Measurements from ENCODE around the gene KRTAP1-5. TPM values are rescaled to one million over a fixed set of nuclear protein-coding genes. Genes with fewer than 3 reads are reported as not detected.

Gene KRTAP1-5
- total and polyA plus RNA-seq, 10 of the 15 experiments (the other 5 are each of a cell fraction or from before 2014, with no cell fraction given), result not detected

DNA sequence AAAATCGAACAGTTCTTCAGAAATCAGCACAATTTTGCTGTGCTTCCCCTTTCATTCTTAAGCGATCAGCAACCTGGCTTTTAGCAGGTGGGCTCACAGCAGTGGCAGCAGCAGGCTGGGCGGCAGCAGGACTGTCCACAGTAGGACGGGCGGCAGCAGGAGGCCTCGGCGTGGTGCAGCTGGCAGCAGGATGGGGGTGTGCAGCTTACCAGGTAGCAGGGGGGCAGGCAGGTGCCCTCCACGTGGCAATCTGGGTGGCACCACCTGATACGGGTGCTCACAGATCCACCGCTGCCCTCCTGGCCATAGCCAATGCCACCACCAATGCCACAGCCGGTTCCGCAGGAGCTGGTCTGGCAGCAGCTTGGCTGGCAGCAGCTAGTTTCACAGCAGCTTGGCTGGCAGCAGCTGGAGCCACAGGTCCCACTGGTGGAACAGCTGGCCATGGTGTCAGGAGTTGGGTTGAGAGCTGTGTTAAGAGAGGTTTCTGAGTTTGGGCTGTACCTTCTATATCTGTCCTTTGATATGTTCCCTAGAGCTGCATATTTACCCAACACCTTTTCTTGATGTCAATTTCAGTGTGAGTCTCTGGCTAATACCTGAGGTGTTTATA, 2.7 kb upstream of the KRTAP1-5 start, which contains the start of gene KRTAP1-4:
TSS of gene KRTAP1-4 (minus strand) at position 563 of the 613 bp plus-strand sequence. CDS start at position 446, 117 bp downstream.
- WGBS (ENCODE audit: insufficient coverage, insufficient replicate concordance, low lambda C conversion rate, missing lambda C conversion rate), result 17% methylated on average over 12 of the region's 12 CpGs
- H3K27ac ChIP-seq (ENCODE audit: control insufficient read depth, insufficient read depth), result no peak within 1 kb of the TSS
- no peak within 1 kb of the TSS for H3K4me3 ChIP-seq
- in situ Hi-C loops (cut with MboI) (no loop called here), intact Hi-C loops (cut with micrococcal nuclease; ENCODE audit: unreplicated experiment) (no loop called here)
- no peak within 1 kb of the TSS for H2AFZ ChIP-seq (ENCODE audit: control insufficient read depth, low read depth, low read length)
- H3K9me3 ChIP-seq (replicated peaks; ENCODE audit: control insufficient read depth, insufficient read depth, low read length), result no peaks in the 10 kb centered on the region
- no peaks in the 10 kb centered on the region for H3K79me2 ChIP-seq (ENCODE audit: control insufficient read depth, insufficient read depth, low read length)
- no peak for DNase-seq (ENCODE audit: low read depth, low spot score)
- ATAC-seq, result no peak
- ChIA-PET POLR2A (no interaction called here), CTCF (interaction anchor here (0.9 to 1.7 kb wide), 2 partner anchors 10 to 633 kb away, joined by 3 to 4 read pairs; no protein-coding TSS in a partner anchor), SMC1A (ENCODE audit: uncharacterized antibody, unreplicated experiment) (interaction anchor here (1.1 kb wide), 1 partner anchor 34 kb away, joined by 3 read pairs; no protein-coding TSS in a partner anchor), RAD21 (ENCODE audit: unreplicated experiment) (no interaction called here)
- no peak for FAIRE-seq
- no peaks in the 10 kb centered on the region for H3K4me1 ChIP-seq (ENCODE audit: control insufficient read depth, insufficient read depth, low read length)
- no peaks in the 10 kb centered on the region for H3K36me3 ChIP-seq (ENCODE audit: control insufficient read depth in 2 of 2, insufficient read depth in 2 of 2, low read length in 1 of 2)
- no peak within 1 kb of the TSS for H3K9ac ChIP-seq (ENCODE audit: control insufficient read depth, insufficient read depth, low read length)
- 0 out of 4 replicates have a peak, but pooled peaks cover 0 to 3% of the 10 kb centered on the region in 2 experiments for H3K27me3 ChIP-seq (replicated peaks in 1 of 2; ENCODE audit: control insufficient read depth in 2 of 2, insufficient read depth in 2 of 2, low read length in 1 of 2)
- H3K4me2 ChIP-seq (ENCODE audit: control insufficient read depth, insufficient read depth), result no peak within 1 kb of the TSS
- TF ChIP-seq RBBP5 (conservative IDR thresholded peaks at IDR 0.05) (no peak), CUX1 (IDR thresholded peaks at IDR 0.05; ENCODE audit: insufficient replicate concordance, low read depth, low read length) (no peak), ETV6 (conservative IDR thresholded peaks at IDR 0.05 in 1 of 2, IDR thresholded peaks at IDR 0.05 in 1 of 2; ENCODE audit: borderline replicate concordance in 1 of 2, low read depth in 1 of 2) (no peak), RELB (IDR thresholded peaks at IDR 0.05; ENCODE audit: low read depth) (no peak)
- no peaks in the 10 kb centered on the region for H4K20me1 ChIP-seq (ENCODE audit: control insufficient read depth, insufficient read depth)
- no TSS peak for BruUV-seq (replicated peaks)

Measured in GM12878 (cell line).